ENCODE data around the gene DDRGK1. TPM values are rescaled to one million over a fixed set of nuclear protein-coding genes. Genes with fewer than 3 reads are reported as not detected.

Gene DDRGK1
- total and polyA plus RNA-seq, 2 of the 8 experiments (the other 6 are each of a cell fraction or from before 2014, with no cell fraction given): 29.4 to 42.0 TPM

DNA sequence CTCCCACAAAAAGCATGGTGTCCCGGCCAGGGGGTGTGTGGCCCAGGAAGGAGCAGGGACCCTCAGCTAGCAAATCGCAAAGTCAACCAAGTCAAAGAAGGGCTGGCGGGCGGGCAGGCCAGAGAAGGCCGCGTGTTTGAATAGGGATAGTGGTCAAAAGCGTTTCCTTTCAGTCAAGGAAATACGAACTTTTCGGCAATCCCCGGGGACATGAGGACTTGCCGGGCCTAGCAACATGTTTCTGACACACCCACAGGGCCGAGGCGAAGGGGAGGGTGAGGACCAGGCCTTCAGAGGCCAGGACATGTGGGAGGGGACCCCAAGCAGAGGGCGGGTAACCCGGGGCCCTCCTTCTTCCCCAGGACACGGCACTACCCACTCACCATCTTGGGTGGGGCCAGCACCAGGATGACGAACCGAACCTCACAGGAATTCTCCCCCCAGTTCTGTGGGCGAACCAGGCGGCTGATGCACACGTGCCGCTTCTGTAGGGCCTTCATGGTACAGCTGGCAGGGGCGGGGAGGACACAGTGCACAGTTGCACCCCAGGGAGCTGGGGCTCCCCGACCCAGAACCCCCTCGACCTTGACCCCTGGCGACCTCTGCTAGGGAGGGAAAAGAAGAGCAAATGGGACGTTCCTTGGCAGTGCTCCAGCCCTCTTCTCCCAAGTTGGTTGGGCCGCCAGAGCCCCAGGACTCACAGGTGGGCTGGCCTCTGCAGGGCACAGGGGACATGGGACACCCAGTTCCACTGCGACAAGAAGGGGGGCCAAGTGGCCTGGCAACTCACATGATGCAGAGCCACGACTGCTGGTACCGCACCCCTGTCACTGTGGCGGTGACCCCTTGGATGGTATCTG, 28.9 kb upstream of the DDRGK1 start (continued):
- no peak for TF ChIP-seq CHD7 (IDR thresholded peaks at IDR 0.05; ENCODE audit: insufficient replicate concordance, low read length)
- TF ChIP-seq KDM1A (IDR thresholded peaks at IDR 0.05; ENCODE audit: borderline replicate concordance, low read length): no peak
- no peak for TF ChIP-seq BACH1 (IDR thresholded peaks at IDR 0.05; ENCODE audit: low read length)
